ENCODE data around the gene ISG20L2. TPM values are rescaled to one million over a fixed set of nuclear protein-coding genes. Genes with fewer than 3 reads are reported as not detected.

The ISG20L2 gene
- 12.5 TPM for total RNA-seq
- polyA plus RNA-seq, result 22.8 TPM

GRCh38 chr1:156728599-156729462 is at the start of gene ISG20L2:
Gene ISG20L2, minus strand, starts transcription at chr1:156728766. Its CDS starts 1,114 bp downstream, at chr1:156727652.
- H3K4me1 ChIP-seq (ENCODE audit: insufficient read depth), result peaks cover 4% of the 10 kb centered on the region

GRCh38 chr1:156777573-156777972 is 49.0 kb upstream of the ISG20L2 start:
- WGBS, result 48% methylated on average over 1 of the region's 1 CpG
- no peaks in the 10 kb centered on the region for H3K4me1 ChIP-seq (ENCODE audit: insufficient read depth)

More at GRCh38 chr1:156728599-156729462, at the start of gene ISG20L2:
- Histone ChIP-seq H3K36me3 (ENCODE audit: insufficient read depth) (peaks cover 2% of the 10 kb centered on the region), H3K27ac (ENCODE audit: low read depth) (peak within 1 kb of the TSS; percentile 94), H3K4me3 (ENCODE audit: low read depth, low read length) (peak within 1 kb of the TSS; percentile 59)
- WGBS, result under 1% methylated on average over 57 of the region's 57 CpGs
- DNase-seq (ENCODE audit: extremely low spot score), result peak; percentile 91

GRCh38 chr1:156776942-156777341 is 48.4 kb upstream of the ISG20L2 start:
- no peaks in the 10 kb centered on the region for H3K36me3 ChIP-seq (ENCODE audit: insufficient read depth)
- H3K4me1 ChIP-seq (ENCODE audit: insufficient read depth), result no peaks in the 10 kb centered on the region
- H3K27ac ChIP-seq (ENCODE audit: low read depth), result no peak overlapping the region
- WGBS, result 67% methylated on average over 4 of the region's 4 CpGs
- H3K4me3 ChIP-seq (ENCODE audit: low read depth, low read length), result no peak overlapping the region
- no peak for DNase-seq (ENCODE audit: extremely low spot score)

More at GRCh38 chr1:156777573-156777972, 49.0 kb upstream of the ISG20L2 start:
- H3K4me3 ChIP-seq (ENCODE audit: low read depth, low read length), result no peak overlapping the region
- no peak overlapping the region for H3K27ac ChIP-seq (ENCODE audit: low read depth)
- H3K36me3 ChIP-seq (ENCODE audit: insufficient read depth), result no peaks in the 10 kb centered on the region
- no peak for DNase-seq (ENCODE audit: extremely low spot score)

GRCh38 chr1:156775799-156776198 is 47.2 kb upstream of the ISG20L2 start:
- DNase-seq (ENCODE audit: extremely low spot score), result no peak
- WGBS, result 82% methylated on average over 5 of the region's 5 CpGs
- H3K4me1 ChIP-seq (ENCODE audit: insufficient read depth), result peaks cover under 1% of the 10 kb centered on the region
- H3K36me3 ChIP-seq (ENCODE audit: insufficient read depth), result no peaks in the 10 kb centered on the region
- H3K4me3 ChIP-seq (ENCODE audit: low read depth, low read length), result no peak overlapping the region
- H3K27ac ChIP-seq (ENCODE audit: low read depth), result no peak overlapping the region

GRCh38 chr1:156773607-156774006 is 45.0 kb upstream of the ISG20L2 start:
- Histone ChIP-seq H3K36me3 (ENCODE audit: insufficient read depth) (no peaks in the 10 kb centered on the region), H3K4me3 (ENCODE audit: low read depth, low read length) (no peak overlapping the region), H3K4me1 (ENCODE audit: insufficient read depth) (peaks cover 1% of the 10 kb centered on the region), H3K27ac (ENCODE audit: low read depth) (no peak overlapping the region)
- WGBS, result 91% methylated on average over 3 of the region's 3 CpGs
- no peak for DNase-seq (ENCODE audit: extremely low spot score)

- Histone ChIP-seq H3K4me3 (ENCODE audit: low read depth, low read length) (no peak overlapping the region), H3K27ac (ENCODE audit: low read depth) (no peak overlapping the region)
Measured at GRCh38 chr1:156772728-156773497, 44.3 kb upstream of the ISG20L2 start.

GRCh38 chr1:156772222-156772621 is 43.7 kb upstream of the ISG20L2 start:
- DNase-seq (ENCODE audit: extremely low spot score), result no peak
- Histone ChIP-seq H3K4me1 (ENCODE audit: insufficient read depth) (peaks cover 1% of the 10 kb centered on the region), H3K36me3 (ENCODE audit: insufficient read depth) (no peaks in the 10 kb centered on the region), H3K27ac (ENCODE audit: low read depth) (no peak overlapping the region), H3K4me3 (ENCODE audit: low read depth, low read length) (no peak overlapping the region)
- WGBS, result 72% methylated on average over 3 of the region's 3 CpGs

More at GRCh38 chr1:156772728-156773497, 44.3 kb upstream of the ISG20L2 start:
- Histone ChIP-seq H3K4me1 (ENCODE audit: insufficient read depth) (peaks cover 1% of the 10 kb centered on the region), H3K36me3 (ENCODE audit: insufficient read depth) (no peaks in the 10 kb centered on the region)
- 25% methylated on average over 9 of the region's 9 CpGs for WGBS
- DNase-seq (ENCODE audit: extremely low spot score), result no peak

- Histone ChIP-seq H3K27ac (ENCODE audit: low read depth) (no peak overlapping the region), H3K36me3 (ENCODE audit: insufficient read depth) (no peaks in the 10 kb centered on the region), H3K4me3 (ENCODE audit: low read depth, low read length) (peak overlapping the region; percentile 89), H3K4me1 (ENCODE audit: insufficient read depth) (peaks cover 1% of the 10 kb centered on the region)
- 19% methylated on average over 8 of the region's 8 CpGs for WGBS
- DNase-seq (ENCODE audit: extremely low spot score), result no peak
Measured at GRCh38 chr1:156768610-156769295, 40.2 kb upstream of the ISG20L2 start.

GRCh38 chr1:156767879-156768604 is 39.5 kb upstream of the ISG20L2 start:
- H3K36me3 ChIP-seq (ENCODE audit: insufficient read depth), result no peaks in the 10 kb centered on the region
- no peak for DNase-seq (ENCODE audit: extremely low spot score)
- under 1% methylated on average over 31 of the region's 31 CpGs for WGBS
- H3K4me3 ChIP-seq (ENCODE audit: low read depth, low read length), result peak overlapping the region; percentile 89
- H3K27ac ChIP-seq (ENCODE audit: low read depth), result peak overlapping the region; percentile 94
- peaks cover 1% of the 10 kb centered on the region for H3K4me1 ChIP-seq (ENCODE audit: insufficient read depth)

- WGBS, result under 1% methylated on average over 50 of the region's 50 CpGs
- Histone ChIP-seq H3K27ac (ENCODE audit: low read depth) (peak within 1 kb of the TSS; percentile 94), H3K4me3 (ENCODE audit: low read depth, low read length) (peak within 1 kb of the TSS; percentile 89), H3K36me3 (ENCODE audit: insufficient read depth) (no peaks in the 10 kb centered on the region), H3K4me1 (ENCODE audit: insufficient read depth) (peaks cover 1% of the 10 kb centered on the region)
- peak; percentile 99 for DNase-seq (ENCODE audit: extremely low spot score)
Measured at GRCh38 chr1:156767101-156767878, 38.7 kb upstream of the ISG20L2 start, which contains the start of gene PRCC. Gene PRCC, plus strand, starts transcription at chr1:156767535. Its CDS starts 237 bp downstream, at chr1:156767772.

- Histone ChIP-seq H3K36me3 (ENCODE audit: insufficient read depth) (no peaks in the 10 kb centered on the region), H3K4me1 (ENCODE audit: insufficient read depth) (peaks cover 1% of the 10 kb centered on the region), H3K27ac (ENCODE audit: low read depth) (peak overlapping the region; percentile 13), H3K4me3 (ENCODE audit: low read depth, low read length) (peak overlapping the region; percentile 40)
- 6% methylated on average over 14 of the region's 14 CpGs for WGBS
- DNase-seq (ENCODE audit: extremely low spot score), result no peak
Measured at GRCh38 chr1:156766298-156767100, 37.9 kb upstream of the ISG20L2 start.

All from urinary bladder (tissue), 4 donors.